Caco-2 (cell line): ENCODE results near the gene PDGFC. TPM values are rescaled to one million over a fixed set of nuclear protein-coding genes. Genes with fewer than 3 reads are reported as not detected.

Experiments
- Bru-seq: library from RNA; stranded (reverse); fragments of 400-500 nt; gene quantifications from one replicate; lab custom pipeline; 2021; lab: Mats Ljungman, UMichigan
- BruChase-seq, 2 experiments: library from RNA; stranded (reverse); fragments of 400-500 nt; gene quantifications; one replicate each; lab custom pipeline; 2021; lab: Mats Ljungman, UMichigan
- BruUV-seq: library from RNA; stranded (reverse); fragments of 400-500 nt; replicated peaks from 2 replicates; lab custom pipeline; 2021; lab: Mats Ljungman, UMichigan
- CTCF ChIA-PET: fragments of 300-600 bp; sonication (Branson Sonifier 250); formaldehyde crosslinking; loops from one replicate; lab custom pipeline; 2022; ENCODE audit warnings: antibody characterized with exemption; lab: Charles Lee
- POLR2A ChIA-PET: fragments of 300-600 bp; sonication (Branson Sonifier 250); formaldehyde crosslinking; loops from one replicate; lab custom pipeline; 2022; ENCODE audit warnings: antibody characterized with exemption; lab: Charles Lee
- DNase-seq, 2 experiments: peaks; one replicate each; pipeline versions ENCODE4 v3.0.0 to v3.0.0-alpha.2; 2020 to 2022
- H3K27me3 ChIP-seq: replicated peaks from 2 replicates; pipeline ENCODE4 v1.6.0; 2011; ENCODE audit warnings: low read length; ENCODE audit not compliant: control insufficient read depth, insufficient read depth
- H3K36me3 ChIP-seq: 2 replicates; pipeline ENCODE4 v1.5.1; 2011; ENCODE audit warnings: low read length; ENCODE audit not compliant: control insufficient read depth, insufficient read depth
- H3K4me1 ChIP-seq: fragments of 250-450 bp; sonication (Bioruptor Pico); 2 replicates; pipeline ENCODE4 v1.5.1; 2020; ENCODE audit warnings: mild to moderate bottlenecking
- H3K4me3 ChIP-seq: 2 replicates; pipeline ENCODE4 v1.5.1; 2011; ENCODE audit warnings: low read depth, mild to moderate bottlenecking, control low read depth, low read length
- H3K9me3 ChIP-seq: fragments of 250-450 bp; sonication (Bioruptor Pico); 2 replicates; pipeline ENCODE4 v1.5.1; 2020; ENCODE audit warnings: mild to moderate bottlenecking, moderate library complexity
- H3K27ac Mint-ChIP-seq: one replicate; pipeline ENCODE4 v1.8.0; 2022; ENCODE audit warnings: mixed read lengths; ENCODE audit not compliant: unreplicated experiment
- H3K27me3 Mint-ChIP-seq: one replicate; pipeline ENCODE4 v1.8.0; 2022; ENCODE audit warnings: mixed read lengths; ENCODE audit not compliant: insufficient read depth, unreplicated experiment
- H3K36me3 Mint-ChIP-seq: one replicate; pipeline ENCODE4 v1.8.0; 2022; ENCODE audit warnings: mild to moderate bottlenecking, mixed read lengths; ENCODE audit not compliant: insufficient read depth, unreplicated experiment
- H3K4me1 Mint-ChIP-seq: one replicate; pipeline ENCODE4 v1.8.0; 2022; ENCODE audit warnings: low read depth, mixed read lengths; ENCODE audit not compliant: unreplicated experiment
- H3K4me3 Mint-ChIP-seq: one replicate; pipeline ENCODE4 v1.8.0; 2022; ENCODE audit warnings: mild to moderate bottlenecking, moderate library complexity, mixed read lengths; ENCODE audit not compliant: unreplicated experiment
- H3K9me3 Mint-ChIP-seq: one replicate; pipeline ENCODE4 v1.8.0; 2022; ENCODE audit warnings: mixed read lengths; ENCODE audit not compliant: unreplicated experiment
- CTCF ChIP-seq, 2 experiments: fragments of 200-600 bp in 1 of 2; IDR thresholded peaks; 1 replicate in 1 of 2; 2 replicates in 1 of 2; pipeline versions ENCODE4 v1.5.1 to v1.8.0; 2011 to 2022; ENCODE audit warnings: antibody characterized with exemption in 1 of 2, control low read depth in 1 of 2, inconsistent platforms in 1 of 2, low read depth in 1 of 2, low read length in 1 of 2, mild to moderate bottlenecking in 1 of 2, moderate library complexity in 1 of 2; ENCODE audit not compliant: insufficient read depth in 1 of 2, severe bottlenecking in 1 of 2, unreplicated experiment in 1 of 2
- intact Hi-C: fragments of 100-400 bp; cut with micrococcal nuclease; formaldehyde crosslinking; loops from one replicate; pipeline ENCODE4 v1.10.0; 2022; ENCODE audit not compliant: unreplicated experiment
- long read RNA-seq: library from polyadenylated mRNA; stranded (forward); transcript quantifications from one replicate; pipeline ENCODE4 v2.0.0, GENCODE V29; 2022
- total RNA-seq: library from RNA; stranded (reverse); gene quantifications from 2 replicates; pipeline ENCODE4 v1.2.3, GENCODE V29; 2022

The PDGFC gene, protein sequence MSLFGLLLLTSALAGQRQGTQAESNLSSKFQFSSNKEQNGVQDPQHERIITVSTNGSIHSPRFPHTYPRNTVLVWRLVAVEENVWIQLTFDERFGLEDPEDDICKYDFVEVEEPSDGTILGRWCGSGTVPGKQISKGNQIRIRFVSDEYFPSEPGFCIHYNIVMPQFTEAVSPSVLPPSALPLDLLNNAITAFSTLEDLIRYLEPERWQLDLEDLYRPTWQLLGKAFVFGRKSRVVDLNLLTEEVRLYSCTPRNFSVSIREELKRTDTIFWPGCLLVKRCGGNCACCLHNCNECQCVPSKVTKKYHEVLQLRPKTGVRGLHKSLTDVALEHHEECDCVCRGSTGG
- total RNA-seq, result 9.5 and 12.3 TPM in 2 replicates
- percentile 69 among the genes with signal in this experiment for Bru-seq, nascent RNA
- BruChase-seq, experiment 1, labeled RNA remaining after a 2-hour chase, result percentile 58 among the genes with signal in this experiment
- percentile 54 among the genes with signal in this experiment for BruChase-seq, experiment 2, labeled RNA remaining after a 6-hour chase
- long read RNA-seq, full-length matches to known transcripts, result 12 of 16 reads
- long read RNA-seq, partial matches to known transcripts, result 0 of 16 reads
- long read RNA-seq, other reads (novel, unspliced or antisense), result 4 of 16 reads

DNA sequence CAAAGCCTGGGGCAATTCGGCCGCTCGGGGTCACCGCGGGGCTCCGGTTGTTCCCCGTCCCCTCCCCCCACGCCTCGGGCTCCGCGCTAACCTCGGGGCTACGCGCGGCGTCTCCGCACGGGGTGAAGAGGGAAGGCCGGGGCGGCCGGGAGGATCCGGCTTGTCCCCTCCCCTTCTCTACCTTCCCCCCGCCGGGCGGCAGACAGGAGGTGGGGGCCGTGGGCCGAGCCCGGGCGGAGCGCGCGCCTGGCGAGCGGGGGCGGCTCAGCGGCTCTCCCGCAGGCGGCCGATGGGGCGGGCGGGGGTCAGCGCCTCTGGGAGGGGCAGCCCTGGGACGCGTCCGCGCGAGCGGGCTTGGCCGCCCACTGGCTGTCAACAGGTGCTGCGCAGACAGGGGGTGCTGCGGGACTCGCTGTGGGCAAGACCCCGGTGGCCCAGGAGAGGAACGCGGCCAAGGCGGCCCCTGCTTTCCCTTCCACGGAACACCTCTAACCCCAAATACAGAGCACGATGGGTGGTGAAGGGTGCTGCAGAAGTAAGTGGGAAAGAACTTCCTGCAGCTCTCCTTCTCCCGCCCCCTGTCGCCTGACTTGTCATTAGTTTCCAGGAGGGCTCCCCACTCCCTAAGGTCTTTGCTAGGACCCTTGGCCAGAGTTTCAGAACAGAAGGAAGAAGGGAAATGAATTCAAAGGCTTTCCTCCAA lies at the start of gene PDGFC:
Gene PDGFC, minus strand, starts transcription at position 124 of the 703 bp plus-strand sequence. CDS start 896 bp downstream, outside the sequence.
- no peaks in the 10 kb centered on the region for H3K27me3 ChIP-seq
- CTCF ChIA-PET, result interaction anchor here (1.9 kb wide), 1 partner anchor 497 kb away, joined by 6 read pairs; no protein-coding TSS in a partner anchor
- peak within 1 kb of the TSS; percentile 62 for H3K4me3 ChIP-seq
- BruUV-seq, result no TSS peak
- no peaks in the 10 kb centered on the region for H3K36me3 Mint-ChIP-seq
- DNase-seq, result peak; percentile 78 to 84
- H3K4me1 Mint-ChIP-seq, result peaks cover 30% of the 10 kb centered on the region
- peak within 1 kb of the TSS; percentile 68 for H3K27ac Mint-ChIP-seq
- H3K9me3 Mint-ChIP-seq, result no peaks in the 10 kb centered on the region
- H3K27me3 Mint-ChIP-seq, result no peaks in the 10 kb centered on the region
- intact Hi-C loops, result loop anchor here (1.0 to 10.0 kb wide), 4 partner anchors 73 to 803 kb away; no protein-coding TSS in a partner anchor
- no peaks in the 10 kb centered on the region for H3K36me3 ChIP-seq
- peak; percentile 44 to 60 for TF ChIP-seq CTCF (IDR thresholded peaks at IDR 0.05; ENCODE audit: insufficient read depth in 1 of 2, low read depth in 1 of 2, low read length in 1 of 2, severe bottlenecking in 1 of 2, unreplicated experiment in 1 of 2)
- peaks cover 24% of the 10 kb centered on the region for H3K4me1 ChIP-seq
- H3K9me3 ChIP-seq, result no peaks in the 10 kb centered on the region
- POLR2A ChIA-PET, result no interaction called here
- H3K4me3 Mint-ChIP-seq, result peak within 1 kb of the TSS; percentile 82

- Histone ChIP-seq H3K36me3 (no peaks in the 10 kb centered on the region), H3K4me3 (no peak overlapping the region), H3K9me3 (no peaks in the 10 kb centered on the region), H3K4me1 (no peaks in the 10 kb centered on the region), H3K27me3 (no peaks in the 10 kb centered on the region)
- no TSS peak for BruUV-seq
- POLR2A ChIA-PET, result no interaction called here
- no peak overlapping the region for H3K4me3 Mint-ChIP-seq
- peaks cover 4% of the 10 kb centered on the region for H3K27me3 Mint-ChIP-seq
- intact Hi-C loops, result no loop called here
- no peak for TF ChIP-seq CTCF (IDR thresholded peaks at IDR 0.05; ENCODE audit: insufficient read depth in 1 of 2, low read depth in 1 of 2, low read length in 1 of 2, severe bottlenecking in 1 of 2, unreplicated experiment in 1 of 2)
- no peak overlapping the region for H3K27ac Mint-ChIP-seq
- no peak for DNase-seq
- H3K9me3 Mint-ChIP-seq, result no peaks in the 10 kb centered on the region
- H3K36me3 Mint-ChIP-seq, result peaks cover 4% of the 10 kb centered on the region
- H3K4me1 Mint-ChIP-seq, result no peaks in the 10 kb centered on the region
- CTCF ChIA-PET, result no interaction called here
Measured at GRCh38 chr4:157020882-157021281, 49.3 kb upstream of the PDGFC start.

DNA sequence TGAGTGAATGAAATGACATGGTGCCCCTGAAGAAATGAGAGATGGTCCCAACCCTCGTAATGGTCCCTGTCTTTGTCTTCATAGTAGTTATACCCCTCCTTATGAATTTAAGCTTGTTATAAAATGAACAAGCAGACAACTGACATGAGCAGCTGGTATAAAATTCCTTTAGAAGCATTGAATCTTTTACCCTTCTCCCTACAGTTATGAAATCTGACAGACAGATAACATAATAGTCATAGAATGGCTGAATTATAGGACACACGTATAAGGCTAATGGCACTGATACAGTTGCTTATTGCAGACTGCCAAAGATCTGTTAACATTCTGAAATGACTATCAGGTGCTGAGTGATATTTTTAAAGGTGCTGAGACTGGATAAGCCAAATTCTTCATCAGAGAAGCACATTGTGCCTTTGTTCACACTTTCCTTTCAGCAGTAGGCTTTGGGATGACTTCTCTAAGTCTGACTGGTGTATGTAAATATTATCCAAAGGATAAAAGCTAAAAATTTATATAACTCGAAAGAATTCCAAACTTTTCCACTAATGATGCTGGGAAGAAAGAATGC lies 47.4 kb upstream of the PDGFC start:
- no peaks in the 10 kb centered on the region for H3K9me3 Mint-ChIP-seq
- no TSS peak for BruUV-seq
- Histone ChIP-seq H3K9me3 (no peaks in the 10 kb centered on the region), H3K27me3 (no peaks in the 10 kb centered on the region), H3K4me1 (no peaks in the 10 kb centered on the region), H3K4me3 (no peak overlapping the region), H3K36me3 (no peaks in the 10 kb centered on the region)
- no peak overlapping the region for H3K4me3 Mint-ChIP-seq
- no peak for DNase-seq
- peaks cover 4% of the 10 kb centered on the region for H3K27me3 Mint-ChIP-seq
- ChIA-PET CTCF (no interaction called here), POLR2A (no interaction called here)
- TF ChIP-seq CTCF (IDR thresholded peaks at IDR 0.05; ENCODE audit: insufficient read depth in 1 of 2, low read depth in 1 of 2, low read length in 1 of 2, severe bottlenecking in 1 of 2, unreplicated experiment in 1 of 2), result no peak
- H3K4me1 Mint-ChIP-seq, result no peaks in the 10 kb centered on the region
- intact Hi-C loops, result no loop called here
- H3K36me3 Mint-ChIP-seq, result no peaks in the 10 kb centered on the region
- no peak overlapping the region for H3K27ac Mint-ChIP-seq
